GM23248 (cell line): ENCODE measurements around the gene SRRT.

Experiments used
- EZH2 ChIP-seq: fragments of 200-600 bp; sonication (generic); IDR thresholded peaks from 2 replicates; pipeline ENCODE4 v1.6.1; 2018; ENCODE audit warnings: antibody characterized with exemption, mild to moderate bottlenecking; ENCODE audit not compliant: insufficient read depth, poor library complexity, severe bottlenecking
- EZH2phosphoT487 ChIP-seq: fragments of 200-600 bp; sonication (generic); IDR thresholded peaks from 2 replicates; pipeline ENCODE4 v1.6.1; 2018; ENCODE audit warnings: antibody characterized with exemption, moderate library complexity, mild to moderate bottlenecking, low read depth; ENCODE audit not compliant: insufficient read depth

- TF ChIP-seq EZH2: no peak
- no peak for TF ChIP-seq EZH2phosphoT487
Observed at GRCh38 chr7:100899432-100899831, 24.5 kb downstream of the SRRT start.
